Left ventricle myocardium inferior (tissue), 1 donor: Measurements from ENCODE around the gene FASTKD3. TPM values are rescaled to one million over a fixed set of nuclear protein-coding genes. Genes with fewer than 3 reads are reported as not detected.

Experiments
- DNase-seq: peaks from one replicate; pipeline ENCODE4 v3.0.0-alpha.2; 2020
- H3K27ac ChIP-seq: fragments of 200-600 bp; replicated peaks from 2 replicates; pipeline ENCODE4 v1.8.0; 2021
- H3K27me3 ChIP-seq: fragments of 200-600 bp; 2 replicates; pipeline ENCODE4 v1.8.0; 2021; ENCODE audit warnings: low read depth
- H3K36me3 ChIP-seq: fragments of 200-600 bp; 2 replicates; pipeline ENCODE4 v1.8.0; 2021
- H3K4me1 ChIP-seq: fragments of 200-600 bp; 2 replicates; pipeline ENCODE4 v1.8.0; 2021
- H3K4me3 ChIP-seq: fragments of 200-600 bp; 2 replicates; pipeline ENCODE4 v1.8.0; 2021; ENCODE audit warnings: mild to moderate bottlenecking, moderate library complexity
- H3K9me3 ChIP-seq: fragments of 200-600 bp; replicated peaks from 2 replicates; pipeline ENCODE4 v1.8.0; 2021
- intact Hi-C: fragments of 100-400 bp; cut with micrococcal nuclease; formaldehyde crosslinking; loops from one replicate; pipeline ENCODE4 v1.11.0; 2022
- total RNA-seq: library from RNA; stranded (reverse); fragmentation: NEBNext Ultra II Directional; extraction: Animal tissue kit (Norgen Biotek cat#: 25700); gene quantifications from one replicate; pipeline ENCODE4 v1.2.1, GENCODE V29; 2021
- TF ChIP-seq, protein P1 (sequence below): fragments of 200-600 bp; IDR thresholded peaks from 2 replicates; pipeline ENCODE4 v1.8.0; 2021; ENCODE audit warnings: antibody characterized with exemption, mild to moderate bottlenecking, borderline replicate concordance
- donor health status: DM: no; HTN: yes; CAD: no; lungs with severe emphysema.

Gene FASTKD3
- total RNA-seq, 1 donor from 2014 or later: 5.8 TPM

DNA sequence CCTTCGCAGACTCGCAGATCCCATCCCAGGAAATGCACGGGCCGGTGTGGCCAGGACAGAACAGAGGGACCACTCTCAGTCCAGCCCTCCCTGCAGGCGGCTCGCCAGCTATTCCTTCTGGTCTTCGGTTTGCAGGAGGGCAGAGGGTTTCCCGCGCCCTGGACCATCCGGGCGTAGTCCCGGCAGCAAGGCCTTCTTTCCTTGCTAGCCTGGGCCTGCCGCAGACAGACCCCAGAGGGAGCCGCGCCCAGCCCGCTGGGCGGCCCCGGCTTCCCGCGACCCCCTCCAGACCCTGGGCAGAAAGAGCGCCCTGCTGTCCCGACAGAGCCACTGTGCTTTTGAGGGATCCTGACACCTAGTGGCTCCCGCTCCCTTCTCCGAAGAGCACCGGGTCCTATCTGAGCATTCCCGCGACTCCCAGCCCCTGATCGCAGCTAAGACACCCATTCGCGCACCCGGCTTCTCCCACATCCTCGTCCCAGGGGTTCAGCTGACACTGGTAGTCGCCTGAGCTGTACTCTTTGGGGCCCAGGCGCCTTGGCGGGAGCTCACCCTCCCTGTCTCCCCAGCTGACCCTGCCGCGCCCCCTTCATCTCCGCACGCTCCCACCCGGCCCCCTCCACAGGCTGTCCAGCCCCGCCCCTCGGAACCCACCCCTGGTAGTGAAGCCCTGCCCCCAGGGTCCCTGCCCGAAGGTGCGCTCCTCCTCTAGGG is 19.0 kb downstream of the FASTKD3 start:
- intact Hi-C loops: no loop called here
- H3K4me3 ChIP-seq: peak overlapping the region; percentile 67
- H3K27ac ChIP-seq: no peak overlapping the region
- no peaks in the 10 kb centered on the region for H3K9me3 ChIP-seq
- H3K36me3 ChIP-seq: no peaks in the 10 kb centered on the region
- no peak for DNase-seq
- peaks cover 16% of the 10 kb centered on the region for H3K4me1 ChIP-seq
- H3K27me3 ChIP-seq: peaks cover 68% of the 10 kb centered on the region
- TF ChIP-seq, protein P1, sequence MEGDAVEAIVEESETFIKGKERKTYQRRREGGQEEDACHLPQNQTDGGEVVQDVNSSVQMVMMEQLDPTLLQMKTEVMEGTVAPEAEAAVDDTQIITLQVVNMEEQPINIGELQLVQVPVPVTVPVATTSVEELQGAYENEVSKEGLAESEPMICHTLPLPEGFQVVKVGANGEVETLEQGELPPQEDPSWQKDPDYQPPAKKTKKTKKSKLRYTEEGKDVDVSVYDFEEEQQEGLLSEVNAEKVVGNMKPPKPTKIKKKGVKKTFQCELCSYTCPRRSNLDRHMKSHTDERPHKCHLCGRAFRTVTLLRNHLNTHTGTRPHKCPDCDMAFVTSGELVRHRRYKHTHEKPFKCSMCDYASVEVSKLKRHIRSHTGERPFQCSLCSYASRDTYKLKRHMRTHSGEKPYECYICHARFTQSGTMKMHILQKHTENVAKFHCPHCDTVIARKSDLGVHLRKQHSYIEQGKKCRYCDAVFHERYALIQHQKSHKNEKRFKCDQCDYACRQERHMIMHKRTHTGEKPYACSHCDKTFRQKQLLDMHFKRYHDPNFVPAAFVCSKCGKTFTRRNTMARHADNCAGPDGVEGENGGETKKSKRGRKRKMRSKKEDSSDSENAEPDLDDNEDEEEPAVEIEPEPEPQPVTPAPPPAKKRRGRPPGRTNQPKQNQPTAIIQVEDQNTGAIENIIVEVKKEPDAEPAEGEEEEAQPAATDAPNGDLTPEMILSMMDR: peak; percentile 26

- Histone ChIP-seq H3K9me3 (no peaks in the 10 kb centered on the region), H3K4me1 (peaks cover 16% of the 10 kb centered on the region), H3K36me3 (no peaks in the 10 kb centered on the region), H3K4me3 (no peak overlapping the region), H3K27ac (no peak overlapping the region), H3K27me3 (peaks cover 83% of the 10 kb centered on the region)
- intact Hi-C loops: no loop called here
- TF ChIP-seq, protein P1: no peak
- DNase-seq: no peak
Measured at GRCh38 chr5:7848296-7848695, 20.5 kb downstream of the FASTKD3 start.

- TF ChIP-seq, protein P1: no peak
- no peak for DNase-seq
- intact Hi-C loops: no loop called here
- H3K4me3 ChIP-seq: no peak overlapping the region
- H3K4me1 ChIP-seq: peaks cover 16% of the 10 kb centered on the region
- no peaks in the 10 kb centered on the region for H3K36me3 ChIP-seq
- no peak overlapping the region for H3K27ac ChIP-seq
- H3K27me3 ChIP-seq: peaks cover 98% of the 10 kb centered on the region
- no peaks in the 10 kb centered on the region for H3K9me3 ChIP-seq
Measured at GRCh38 chr5:7846327-7846726, 22.5 kb downstream of the FASTKD3 start.

GRCh38 chr5:7845557-7845956 is 23.3 kb downstream of the FASTKD3 start:
- Histone ChIP-seq H3K27ac (no peak overlapping the region), H3K4me1 (peaks cover 11% of the 10 kb centered on the region), H3K36me3 (no peaks in the 10 kb centered on the region), H3K27me3 (peaks cover 98% of the 10 kb centered on the region), H3K4me3 (no peak overlapping the region), H3K9me3 (no peaks in the 10 kb centered on the region)
- no peak for DNase-seq
- intact Hi-C loops: no loop called here
- TF ChIP-seq, protein P1: no peak

DNA sequence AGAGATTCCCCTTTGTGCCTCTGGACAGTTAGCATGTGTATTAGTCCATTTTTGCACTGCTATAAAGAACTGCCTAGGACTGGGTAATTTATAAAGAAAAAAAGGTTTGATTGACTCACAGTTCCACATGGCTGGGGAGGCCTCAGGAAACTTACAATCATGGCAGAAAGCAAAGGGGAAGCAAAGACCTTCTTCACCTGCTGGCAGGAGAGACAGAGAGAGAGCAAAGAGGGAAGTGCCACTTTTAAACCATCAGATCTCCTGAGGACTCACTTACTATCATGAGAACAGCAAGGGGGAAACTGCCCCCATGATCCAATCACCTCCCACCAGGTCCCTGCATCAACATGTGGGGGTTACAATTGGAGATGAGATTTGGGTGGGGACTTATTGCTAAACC is 23.9 kb downstream of the FASTKD3 start:
- peaks cover 5% of the 10 kb centered on the region for H3K4me1 ChIP-seq
- no peak overlapping the region for H3K4me3 ChIP-seq
- H3K36me3 ChIP-seq: no peaks in the 10 kb centered on the region
- H3K9me3 ChIP-seq: no peaks in the 10 kb centered on the region
- TF ChIP-seq, protein P1: no peak
- H3K27ac ChIP-seq: no peak overlapping the region
- no peak for DNase-seq
- peaks cover 98% of the 10 kb centered on the region for H3K27me3 ChIP-seq
- intact Hi-C loops: no loop called here
